ENCODE data around the gene CPA1.

GRCh38 chr7:130353196-130353595, 27.1 kb upstream of the CPA1 start:
- TF ChIP-seq POLR2AphosphoS5 (IDR thresholded peaks at IDR 0.05; ENCODE audit: borderline replicate concordance, low read depth, low read length) (no peak), EZH2 (IDR thresholded peaks at IDR 0.05) (no peak), FOXP2 (optimal IDR thresholded peaks at IDR 0.05; ENCODE audit: control extremely low read depth, extremely low read length, insufficient read depth) (no peak)

Measured in SK-N-MC (cell line).